Endometrium (tissue), 2 donors: ENCODE data around the gene CTBP2.

Experiments used
- FAIRE-seq: peaks from 2 replicates; lab custom pipeline; 2012; peaks lifted over from hg19 to GRCh38; lab: Jason Lieb, UNC
- donor health status: control.
- donor health status: control.

Gene CTBP2

DNA sequence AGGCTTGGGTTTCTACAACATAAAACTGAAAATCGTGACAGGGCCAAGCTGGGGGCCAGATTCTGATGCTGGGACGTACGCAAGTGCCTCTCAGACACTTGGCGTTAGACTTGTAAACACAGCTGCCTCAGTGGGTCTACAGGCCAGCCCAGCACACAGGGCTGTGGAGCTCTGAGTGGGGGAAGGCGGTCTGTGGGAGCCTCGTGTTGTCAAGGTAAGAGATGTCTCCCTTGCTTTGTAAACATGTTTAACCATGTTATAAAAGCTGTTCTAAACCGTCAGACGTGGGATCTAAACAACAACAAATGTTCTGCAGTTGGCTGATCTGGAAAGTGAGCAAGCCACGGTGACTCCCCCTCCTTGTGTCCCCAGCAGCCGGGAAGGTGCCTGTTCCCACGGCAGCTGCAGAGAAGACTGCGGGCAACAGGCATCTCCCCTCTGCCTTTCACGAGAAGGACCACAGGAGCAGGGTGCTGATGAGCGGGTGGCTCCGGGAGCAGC is 150.7 kb downstream of the CTBP2 start:
- no peak for FAIRE-seq

DNA sequence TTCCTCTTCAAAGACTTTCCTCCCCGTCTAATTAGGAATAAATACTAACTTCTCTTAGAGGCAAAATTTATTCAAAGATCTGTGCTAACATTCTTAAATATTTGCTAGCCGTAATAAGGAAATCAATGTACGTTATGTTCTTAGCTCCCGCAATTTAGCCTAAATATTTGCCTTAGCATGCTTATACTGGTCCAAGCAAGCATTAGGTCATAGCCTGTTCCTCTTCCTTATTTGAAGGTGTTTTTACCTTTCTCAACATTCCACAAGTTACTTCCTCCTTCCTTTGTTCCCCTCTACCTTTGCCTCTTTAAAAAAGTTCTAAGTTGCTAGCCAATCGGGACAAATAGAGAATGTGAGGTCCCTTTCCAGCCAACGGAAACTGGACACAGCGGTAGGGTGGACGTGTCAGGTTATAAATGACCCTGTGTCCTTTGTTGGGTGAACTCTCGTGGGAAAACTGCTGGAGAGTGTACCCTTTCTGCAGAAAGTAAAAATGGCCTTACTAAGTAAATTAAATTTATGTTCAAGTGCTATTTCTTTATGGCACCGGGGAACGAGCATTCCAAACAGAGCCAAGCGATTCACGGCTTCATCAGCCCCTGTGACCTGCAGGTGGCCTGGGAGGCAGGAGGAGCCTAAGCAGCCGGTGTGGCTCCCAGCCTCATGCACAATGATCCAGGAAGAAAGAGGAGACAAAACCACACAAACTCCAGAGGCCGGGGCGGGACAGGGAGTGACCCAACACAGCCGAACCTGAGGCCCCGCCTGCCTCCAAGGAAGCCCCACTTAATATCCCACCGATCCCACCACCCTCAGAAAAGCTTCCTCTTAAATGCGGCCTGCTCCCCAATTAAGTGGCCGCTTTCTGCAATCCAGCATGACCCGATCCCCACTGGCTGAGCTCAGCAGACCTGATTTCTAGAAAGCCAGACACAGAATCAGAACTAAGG is 151.4 kb downstream of the CTBP2 start:
- no peak for FAIRE-seq

DNA sequence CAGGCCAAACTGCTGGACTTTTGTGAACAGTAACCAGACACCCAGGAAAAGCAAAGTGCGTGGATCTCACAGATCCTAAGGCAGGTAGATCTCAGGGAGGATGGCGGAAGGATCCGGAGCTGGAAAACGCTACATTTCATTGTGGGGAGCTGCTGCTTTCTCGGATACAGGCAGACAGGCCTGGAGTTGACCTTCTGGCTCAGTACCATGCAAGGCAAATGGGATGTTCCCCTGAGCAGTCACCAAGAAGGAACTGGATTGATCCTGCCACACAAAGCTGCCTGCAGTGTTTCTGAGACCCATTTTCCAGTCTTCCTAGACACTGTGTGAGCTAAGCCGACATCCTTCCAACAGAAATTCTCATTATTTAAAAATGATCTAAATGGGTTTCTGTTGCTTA is 152.9 kb downstream of the CTBP2 start:
- no peak for FAIRE-seq

DNA sequence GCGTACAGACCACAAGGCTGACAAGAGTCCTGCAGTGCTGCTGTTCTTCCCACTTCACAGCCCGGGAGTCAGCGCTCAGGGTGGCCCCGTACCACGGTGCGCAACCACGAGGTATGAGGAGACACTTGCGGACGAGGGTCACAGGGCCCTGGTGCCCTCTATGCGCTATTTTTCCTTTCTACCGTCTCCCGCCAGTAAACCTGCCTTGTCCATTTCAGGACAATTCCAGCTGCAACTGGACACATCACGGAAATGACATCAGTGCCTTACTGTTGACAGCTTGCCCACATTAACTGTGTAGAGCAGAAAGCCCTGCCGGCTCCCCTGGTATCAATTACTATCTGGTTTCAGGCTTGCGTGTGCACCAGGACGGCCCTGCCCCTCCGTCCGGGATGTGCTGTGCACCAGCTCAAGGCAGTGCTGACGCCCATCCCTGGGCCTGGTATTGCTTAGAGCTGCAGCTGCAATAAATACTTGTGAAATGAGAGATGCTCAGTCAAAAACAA is 153.4 kb downstream of the CTBP2 start:
- FAIRE-seq, result no peak

DNA sequence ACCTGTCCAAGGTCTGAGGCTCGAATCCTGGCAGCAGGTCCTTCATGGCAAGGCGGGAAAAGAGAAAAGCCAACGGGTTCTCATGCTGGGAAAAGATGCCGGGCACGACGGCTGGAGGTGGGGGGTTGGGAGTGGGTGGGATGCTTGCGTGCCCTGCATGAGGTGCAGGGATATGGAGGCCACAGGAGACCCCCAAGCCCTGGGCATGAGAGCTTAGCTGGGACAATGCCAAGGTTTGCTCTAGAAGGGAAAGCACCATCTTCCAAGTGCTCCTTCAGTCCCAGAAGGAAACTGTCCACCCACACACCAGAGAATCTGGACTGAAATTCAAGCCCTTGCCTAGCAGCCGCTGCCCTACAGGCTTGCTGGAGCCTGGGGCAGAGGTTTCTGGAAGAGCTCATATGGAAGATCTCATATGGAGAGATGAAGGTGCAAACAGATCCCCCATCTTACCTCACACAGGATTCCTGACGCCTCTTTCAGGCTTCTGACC is 154.1 kb downstream of the CTBP2 start:
- no peak for FAIRE-seq

DNA sequence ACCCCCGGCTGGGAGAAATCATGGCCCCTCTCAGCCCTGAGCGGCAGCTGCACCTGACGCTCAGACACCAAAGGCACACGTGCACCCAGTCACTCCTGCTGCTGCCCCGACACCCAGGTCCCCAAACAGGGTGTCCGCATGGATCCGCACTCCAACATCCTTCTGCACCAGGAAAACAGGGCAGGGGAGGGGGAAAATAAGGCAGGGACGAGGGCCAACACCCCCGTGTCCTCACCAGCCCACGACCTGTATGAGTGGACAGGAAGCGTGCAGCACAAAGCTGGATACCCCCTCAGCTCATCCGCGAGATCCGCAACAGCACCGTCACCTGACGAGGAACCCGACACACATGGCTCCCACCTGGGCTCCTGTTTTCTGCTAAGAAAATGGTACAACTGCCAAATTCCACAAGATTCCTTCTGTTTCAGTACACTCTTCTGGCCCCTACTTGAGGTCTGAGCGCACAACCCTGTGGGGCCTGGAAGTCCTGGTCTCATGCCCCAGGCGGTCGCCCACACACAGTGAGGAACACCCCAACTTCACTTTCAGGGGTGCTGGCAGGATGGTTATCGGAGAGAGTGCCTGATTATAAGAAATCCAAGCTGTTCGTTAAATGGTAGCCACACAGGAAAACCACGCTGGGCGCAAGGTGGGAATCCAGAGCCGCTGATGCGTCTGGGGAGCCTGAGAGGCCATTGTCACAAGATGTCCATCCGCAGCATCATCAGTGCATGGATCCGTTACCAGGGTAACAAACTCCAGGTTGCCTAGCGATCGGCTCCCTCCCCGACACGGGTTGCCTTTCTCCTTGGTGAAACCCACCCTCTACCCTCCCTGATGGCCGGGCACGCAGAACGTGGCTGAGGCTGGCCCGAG is 154.8 kb downstream of the CTBP2 start:
- no peak for FAIRE-seq

DNA sequence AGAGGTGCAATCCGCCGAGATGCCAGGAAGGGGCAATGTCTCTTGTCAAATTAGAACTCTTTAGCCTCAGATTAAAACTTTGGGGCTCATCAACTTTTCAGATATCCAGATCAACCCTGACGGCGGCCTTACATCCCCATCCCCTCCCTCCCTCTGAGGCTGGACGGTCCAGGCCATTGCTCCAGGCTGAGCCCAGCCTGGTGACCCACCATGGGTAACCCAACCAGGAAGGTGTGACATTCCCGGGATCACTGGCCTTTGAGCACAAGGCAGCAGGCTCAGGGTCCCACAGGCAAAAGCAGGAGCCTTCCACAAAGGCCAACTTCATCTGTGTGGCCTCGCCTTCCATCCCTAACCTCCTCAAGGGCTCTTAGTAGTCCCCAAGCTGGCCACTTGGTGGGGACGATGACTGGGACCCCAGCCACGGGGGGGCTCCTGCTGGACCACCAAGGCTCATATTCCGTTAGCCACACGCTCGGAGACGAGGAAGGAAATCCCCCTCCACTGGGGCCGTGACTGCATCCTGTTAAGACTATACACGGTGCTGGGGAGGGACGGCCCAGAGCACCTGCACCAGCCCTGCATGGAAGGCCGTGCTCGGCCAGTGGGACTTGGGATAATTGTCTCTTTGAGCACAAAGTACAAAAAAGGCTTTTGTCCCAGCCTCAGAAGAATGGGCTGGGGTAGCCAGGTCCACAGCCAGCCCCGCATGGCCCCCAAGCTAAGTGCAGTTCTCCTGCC is 155.6 kb downstream of the CTBP2 start:
- FAIRE-seq, result no peak

DNA sequence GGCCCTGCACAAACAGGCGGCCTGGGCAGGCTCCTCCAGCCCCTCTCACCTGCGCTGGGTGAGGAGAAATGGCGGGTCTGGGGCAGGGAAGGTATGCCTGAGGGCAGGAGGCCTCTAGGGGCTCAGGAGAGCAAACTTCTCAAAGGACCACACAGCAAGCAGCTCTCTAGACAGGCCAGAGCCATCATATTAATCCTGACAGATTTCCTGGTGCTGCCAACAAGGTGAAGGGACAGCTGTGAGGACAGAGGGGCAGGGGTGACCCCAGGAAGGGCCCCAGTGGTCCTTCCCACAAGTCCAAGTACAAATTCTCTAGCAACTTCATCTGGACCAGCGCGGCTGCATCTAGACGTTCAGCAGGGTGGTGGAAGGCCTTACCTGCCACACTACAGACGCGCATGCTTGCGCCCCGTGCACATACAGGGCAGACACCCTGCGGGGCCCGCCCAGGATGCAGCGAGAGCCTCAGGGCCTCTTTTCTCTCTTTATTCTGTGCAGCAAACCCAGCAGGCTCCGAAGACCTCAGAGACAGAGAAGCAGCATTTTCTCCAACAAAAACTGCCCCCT is 156.4 kb downstream of the CTBP2 start:
- FAIRE-seq, result no peak

DNA sequence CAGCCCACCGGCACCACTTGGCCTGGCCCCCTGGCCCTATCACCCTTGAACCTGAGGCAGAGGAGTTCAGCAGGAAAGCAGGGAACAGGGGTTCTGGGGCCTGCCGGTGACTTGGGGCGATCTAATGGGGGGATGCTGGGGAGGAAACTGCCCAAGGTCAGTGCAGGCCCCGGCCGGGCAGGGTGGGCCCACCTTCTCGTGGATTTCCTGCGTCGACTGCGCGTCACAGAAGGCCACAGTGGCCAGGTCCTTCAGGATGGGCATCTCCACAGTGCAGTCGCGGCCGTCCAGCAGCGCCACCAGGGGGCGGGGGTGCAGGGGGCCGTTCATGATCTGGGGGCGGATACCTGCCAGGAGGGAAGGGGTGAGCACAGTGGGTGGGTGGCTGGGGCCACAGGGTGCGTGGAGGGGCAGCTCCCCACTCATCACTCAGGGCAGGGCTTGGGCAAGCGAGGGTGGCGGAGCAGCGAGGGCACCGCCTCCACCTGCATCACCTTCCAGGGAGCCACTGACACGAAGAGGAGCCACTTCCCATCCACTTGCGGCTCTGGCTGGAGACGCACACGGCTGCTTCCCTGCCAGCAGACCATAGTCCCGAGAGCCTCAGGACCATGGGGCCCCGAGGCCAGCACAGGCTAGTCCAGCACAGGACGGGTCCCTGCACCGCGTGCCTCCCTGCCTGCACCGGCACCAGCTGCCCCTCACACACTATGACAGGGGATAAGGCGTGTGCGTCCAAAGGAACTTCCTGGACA is 157.0 kb downstream of the CTBP2 start:
- no peak for FAIRE-seq

DNA sequence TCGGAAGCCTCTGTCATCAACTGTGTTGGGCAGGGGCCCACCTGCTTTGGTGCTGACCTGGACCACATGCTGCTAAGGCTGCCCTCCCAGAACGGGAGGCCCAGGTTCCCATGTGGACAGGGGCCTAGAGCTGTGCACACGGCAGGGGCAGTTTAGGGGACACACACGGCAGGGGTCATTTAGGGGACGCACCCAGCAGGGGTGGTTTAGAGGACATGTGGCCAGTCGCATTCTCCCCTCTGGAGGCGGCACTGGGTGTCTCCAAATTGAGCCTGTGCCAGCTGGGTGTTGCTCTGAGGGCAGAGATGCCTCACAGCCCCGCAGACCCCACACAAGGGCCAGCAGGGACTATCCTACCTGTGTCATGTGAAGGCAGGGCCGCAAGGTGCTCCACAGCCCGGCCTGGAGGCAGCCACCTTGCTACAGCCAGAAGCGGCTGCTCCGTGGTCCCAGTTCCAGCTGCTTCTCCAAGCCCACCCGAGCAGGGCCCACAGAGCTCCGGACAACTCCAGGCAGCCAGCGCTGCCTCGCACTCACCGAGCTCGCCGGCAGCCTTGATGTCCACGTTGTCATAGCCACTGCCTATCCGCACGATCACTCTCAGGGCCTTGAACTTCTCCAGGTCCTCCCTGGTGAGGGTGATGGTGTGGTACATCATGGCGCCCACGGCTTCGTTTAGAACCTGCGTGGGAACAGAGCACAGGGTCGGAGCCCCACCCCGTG is 157.8 kb downstream of the CTBP2 start:
- FAIRE-seq, result no peak

DNA sequence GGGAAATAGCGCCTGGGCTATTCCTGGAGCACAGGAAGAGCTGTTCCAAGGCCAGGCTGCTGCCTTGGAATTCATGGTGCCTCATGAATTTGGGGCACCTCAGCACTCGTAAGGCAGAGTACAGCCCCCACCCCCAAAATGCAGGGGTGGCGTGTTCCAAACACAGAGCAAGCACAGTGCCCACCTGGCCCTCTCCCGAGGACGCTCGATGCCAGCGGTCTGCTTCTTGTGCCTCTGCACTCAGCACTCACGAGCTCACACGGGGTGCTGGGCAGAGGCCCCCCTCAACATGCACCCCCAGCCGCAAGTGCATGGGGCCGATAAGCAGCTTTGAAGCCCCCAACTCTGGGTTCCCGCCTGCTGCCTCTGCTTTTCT is 158.3 kb downstream of the CTBP2 start:
- no peak for FAIRE-seq

DNA sequence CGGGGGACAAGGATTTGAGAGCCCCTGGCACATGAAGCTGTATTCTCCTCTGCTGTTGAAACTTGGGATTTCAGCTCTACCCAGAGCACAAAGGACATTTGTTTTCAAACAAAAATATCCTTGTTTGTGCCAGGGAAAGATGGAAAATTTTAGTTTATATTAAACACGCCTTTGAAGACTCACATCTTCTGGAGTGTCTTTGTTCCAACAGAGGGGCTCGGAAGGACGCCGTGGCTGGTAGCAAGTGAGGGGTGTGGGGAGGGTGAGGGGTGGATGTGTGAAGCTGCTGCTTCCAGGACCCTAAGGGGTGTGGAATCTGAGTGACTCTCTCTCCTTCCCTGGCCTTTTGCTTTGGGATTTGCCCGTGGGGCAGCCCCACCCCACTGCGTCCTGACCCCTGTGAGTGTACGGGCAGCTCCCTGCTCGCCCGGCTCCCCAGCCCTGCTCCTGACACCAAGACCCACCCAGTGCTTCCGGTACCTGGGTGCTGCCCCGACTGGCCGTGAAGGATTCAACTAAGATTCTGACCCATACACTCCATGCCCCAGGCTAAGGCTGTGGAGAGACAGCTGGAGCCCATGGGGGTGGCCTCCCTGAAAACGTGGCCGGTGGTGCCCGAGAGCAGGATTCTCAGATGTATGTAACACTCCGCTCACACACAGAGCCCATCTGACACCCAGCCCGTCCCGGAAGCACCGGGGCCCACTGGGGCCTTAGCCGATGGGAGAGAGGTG is 158.9 kb downstream of the CTBP2 start:
- no peak for FAIRE-seq

DNA sequence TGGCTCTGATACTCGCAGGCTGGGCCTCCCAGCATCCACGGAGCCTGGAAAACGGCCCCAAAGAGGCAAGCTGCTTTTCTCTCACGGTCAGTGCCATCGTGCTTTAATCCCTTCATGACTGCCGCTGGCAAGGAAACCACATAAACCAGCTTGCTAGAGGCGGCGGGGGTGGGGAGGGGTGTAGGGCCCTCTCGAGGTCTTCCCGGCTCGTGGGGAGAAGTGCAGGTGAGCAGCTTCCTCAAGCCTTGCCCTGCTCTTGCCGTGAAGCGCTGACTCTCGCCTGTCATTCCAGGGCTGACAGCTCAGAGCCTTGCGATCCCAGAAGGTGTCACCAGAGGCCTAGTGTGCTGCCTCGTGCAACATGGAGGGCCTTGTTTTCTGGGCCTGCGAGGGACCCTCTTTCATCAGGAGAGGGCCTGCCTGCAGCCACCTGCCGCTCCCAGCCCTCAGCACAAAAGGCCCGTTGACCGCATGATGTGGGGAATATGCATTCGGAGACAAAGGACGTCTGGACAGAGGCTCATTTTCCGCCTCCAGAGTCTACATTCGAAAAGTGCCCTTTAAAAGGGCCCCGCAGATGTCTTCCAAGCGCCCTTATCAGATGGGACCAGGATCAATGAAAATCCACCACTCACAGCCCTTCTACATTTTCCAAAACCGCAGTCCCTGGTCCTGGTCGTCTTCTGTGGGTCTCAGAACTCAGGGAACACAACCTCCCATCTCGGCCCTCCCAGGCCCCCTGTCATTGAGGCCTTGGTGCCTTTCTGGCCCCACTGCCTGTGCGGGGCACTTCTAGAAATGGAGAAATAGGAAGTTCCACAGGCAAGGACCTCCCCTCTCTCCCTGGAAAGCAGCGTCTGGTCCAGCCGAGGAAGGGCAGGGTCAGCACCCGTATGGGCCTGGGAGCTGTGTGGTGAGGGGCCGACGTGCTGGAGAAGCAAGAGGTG is 159.7 kb downstream of the CTBP2 start:
- FAIRE-seq, result no peak

DNA sequence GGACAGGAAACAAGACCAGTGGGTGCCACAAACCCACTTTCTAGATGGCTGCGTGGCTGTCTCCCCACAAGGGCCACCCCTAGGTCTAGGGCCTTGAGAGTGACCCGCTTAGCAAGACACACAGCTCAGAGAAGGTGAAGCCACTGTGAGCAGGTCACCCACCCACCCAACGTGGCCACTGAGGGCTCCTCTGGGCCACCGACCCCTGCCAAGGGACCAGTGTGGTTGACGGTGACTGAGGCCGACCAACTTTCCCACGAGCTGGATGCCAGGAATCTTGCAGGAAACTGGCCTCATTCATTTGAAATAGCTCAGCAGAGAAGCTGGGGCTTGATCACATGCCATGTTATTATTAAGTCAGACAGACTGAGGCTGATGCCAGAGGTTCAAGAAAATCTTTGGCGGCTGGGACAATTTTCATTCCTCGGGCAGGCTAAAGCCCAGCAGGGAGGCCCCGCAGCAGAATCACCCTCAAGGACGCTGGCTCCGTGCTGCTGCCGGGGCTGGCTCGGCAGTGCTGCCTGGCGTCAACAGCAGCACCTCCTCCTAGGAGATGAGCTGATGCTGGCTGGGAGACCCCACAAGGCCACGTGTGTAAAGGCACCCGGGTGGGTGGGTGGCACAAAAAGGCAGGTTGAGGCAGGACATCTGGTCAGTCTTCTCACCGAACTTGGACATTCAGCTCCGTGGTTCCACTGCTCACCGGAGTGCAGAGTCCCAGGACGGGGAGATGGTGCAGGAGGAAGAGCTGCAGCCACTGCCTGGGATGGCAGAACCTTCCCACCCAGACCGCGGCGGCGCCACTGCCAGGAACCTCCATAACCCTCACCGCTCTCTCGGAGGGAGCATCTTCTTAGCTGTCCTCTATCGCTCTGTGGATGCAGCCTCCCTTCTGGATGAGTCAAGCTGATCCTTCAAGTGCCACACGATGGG is 160.7 kb downstream of the CTBP2 start:
- no peak for FAIRE-seq

DNA sequence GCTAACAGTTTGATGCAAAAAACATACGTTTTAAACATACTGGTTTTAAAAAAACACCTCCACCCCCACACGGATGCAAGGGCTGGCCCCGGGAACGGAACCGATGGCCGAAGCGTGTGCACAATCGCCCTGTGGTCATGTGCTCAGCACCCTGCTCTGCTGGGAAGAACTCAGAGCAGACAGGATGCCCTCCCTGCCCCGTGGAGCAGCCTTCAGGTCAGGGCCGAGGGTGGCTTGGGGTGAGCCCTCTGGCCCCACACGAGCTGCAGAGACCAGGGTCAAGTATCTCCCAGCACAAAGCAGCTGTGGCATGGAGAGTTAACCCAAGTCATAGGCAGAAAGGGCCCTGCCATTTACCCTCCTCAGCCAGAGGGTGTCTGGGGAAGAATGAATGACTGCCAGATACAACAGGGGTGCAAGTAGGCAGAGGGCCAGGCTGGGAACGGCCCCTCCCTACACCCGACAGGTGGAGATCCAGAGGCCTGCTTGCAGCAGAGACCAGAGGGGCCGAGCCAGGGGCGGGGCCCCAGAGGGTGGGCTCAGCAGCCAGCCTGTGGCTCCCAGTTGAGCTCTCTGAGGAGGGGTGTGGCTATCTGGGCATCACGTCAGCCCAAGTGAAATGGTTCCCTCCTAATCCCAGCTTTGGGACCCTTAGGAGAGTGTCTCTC is 161.6 kb downstream of the CTBP2 start:
- FAIRE-seq, result no peak
